H1 (cell line): Measurements from ENCODE around the gene ASAP2. TPM values are rescaled to one million over a fixed set of nuclear protein-coding genes. Genes with fewer than 3 reads are reported as not detected.

Source experiments
- CTCF ChIA-PET: fragments of 300-600 bp; sonication (Branson Sonifier 250); formaldehyde crosslinking; loops from one replicate; lab custom pipeline; 2021; ENCODE audit not compliant: partially characterized antibody; lab: Charles Lee
- POLR2A ChIA-PET: fragments of 300-600 bp; sonication (Branson Sonifier 250); formaldehyde crosslinking; loops from one replicate; lab custom pipeline; 2021; ENCODE audit warnings: inconsistent platforms; ENCODE audit not compliant: partially characterized antibody; lab: Charles Lee
- DNase-seq, 2 experiments: peaks; one replicate each; pipeline versions ENCODE4 v3.0.0 to v3.0.0-alpha.2; 2010 to 2022; ENCODE audit warnings: low spot score in 2 of 2, low read depth in 1 of 2, mixed read lengths in 1 of 2
- FAIRE-seq: peaks from 2 replicates; lab custom pipeline; 2011; peaks lifted over from hg19 to GRCh38; lab: Jason Lieb, UNC
- H2AFZ ChIP-seq: 2 replicates; pipeline ENCODE4 v1.8.1; 2012; ENCODE audit warnings: low read length, inconsistent platforms
- H2AK5ac ChIP-seq: 2 replicates; pipeline ENCODE4 v1.6.1; 2013; ENCODE audit warnings: low read depth, low read length
- H2BK120ac ChIP-seq: replicated peaks from 2 replicates; pipeline ENCODE3; 2013; ENCODE audit warnings: low read depth, low read length, inconsistent platforms
- H2BK12ac ChIP-seq: 2 replicates; pipeline ENCODE4 v1.6.1; 2013; ENCODE audit warnings: low read depth, low read length
- H2BK15ac ChIP-seq: 2 replicates; pipeline ENCODE4 v1.6.1; 2013; ENCODE audit warnings: low read length
- H2BK20ac ChIP-seq: 2 replicates; pipeline ENCODE4 v1.6.1; 2013; ENCODE audit warnings: low read length
- H2BK5ac ChIP-seq: 2 replicates; pipeline ENCODE4 v1.6.1; 2013; ENCODE audit warnings: low read depth, low read length
- H3K14ac ChIP-seq: 2 replicates; pipeline ENCODE4 v1.6.1; 2013; ENCODE audit warnings: inconsistent platforms; ENCODE audit not compliant: insufficient read length
- H3K18ac ChIP-seq: 2 replicates; pipeline ENCODE4 v1.6.1; 2013; ENCODE audit warnings: low read length; ENCODE audit errors: extremely low read depth
- H3K23ac ChIP-seq: 2 replicates; pipeline ENCODE4 v1.6.1; 2013; ENCODE audit warnings: inconsistent platforms; ENCODE audit not compliant: insufficient read length
- H3K23me2 ChIP-seq: 2 replicates; pipeline ENCODE4 v1.6.1; 2013; ENCODE audit warnings: low read depth, low read length
- H3K27ac ChIP-seq: 2 replicates; pipeline ENCODE4 v1.6.1; 2011; ENCODE audit warnings: low read depth, low read length, inconsistent platforms
- H3K27me3 ChIP-seq, 4 experiments: replicated peaks in 1 of 4; 1 replicate in 1 of 4; 2 replicates in 3 of 4; pipeline versions ENCODE4 v1.6.1 to v1.8.1; 2011 to 2013; ENCODE audit warnings: low read length in 3 of 4, mild to moderate bottlenecking in 3 of 4, inconsistent platforms in 2 of 4, mixed read lengths in 2 of 4, moderate library complexity in 1 of 4; ENCODE audit not compliant: control insufficient read depth in 3 of 4, insufficient read depth in 3 of 4; ENCODE audit errors: extremely low read depth in 1 of 4
- H3K36me3 ChIP-seq, 4 experiments: 2 replicates each; pipeline versions ENCODE4 v1.6.1 to v1.8.1; 2011 to 2013; ENCODE audit warnings: mild to moderate bottlenecking in 4 of 4, low read length in 3 of 4, moderate library complexity in 2 of 4, control low read depth in 1 of 4, inconsistent platforms in 1 of 4; ENCODE audit not compliant: insufficient read depth in 4 of 4, control insufficient read depth in 2 of 4
- H3K4ac ChIP-seq: replicated peaks from 2 replicates; pipeline ENCODE3; 2013; ENCODE audit warnings: low read length, low read depth, mixed read lengths, inconsistent platforms; ENCODE audit not compliant: insufficient read length
- H3K4me1 ChIP-seq, 4 experiments: replicated peaks in 1 of 4; 1 replicate in 1 of 4; 2 replicates in 3 of 4; pipeline versions ENCODE4 v1.6.1 to v1.8.1; 2011 to 2013; ENCODE audit warnings: low read length in 3 of 4, inconsistent platforms in 2 of 4, mixed read lengths in 1 of 4; ENCODE audit not compliant: insufficient read depth in 4 of 4, control insufficient read depth in 3 of 4
- H3K4me2 ChIP-seq, 2 experiments: 2 replicates each; pipeline versions ENCODE4 v1.6.1 to v1.8.1; 2011 to 2013; ENCODE audit warnings: low read depth in 2 of 2, low read length in 2 of 2, control low read depth in 1 of 2, inconsistent platforms in 1 of 2, mild to moderate bottlenecking in 1 of 2; ENCODE audit not compliant: insufficient read depth in 1 of 2
- H3K4me3 ChIP-seq, 4 experiments: fragments of 200-600, 300-600 bp in 1 of 4; sonication (generic), shearing (Covaris generic), sonication (Bioruptor Twin) in 1 of 4; 2 replicates each; pipeline versions ENCODE4 v1.5.1 to v1.8.1; 2011 to 2016; ENCODE audit warnings: low read length in 4 of 4, low read depth in 3 of 4, control low read depth in 2 of 4, inconsistent platforms in 2 of 4, mild to moderate bottlenecking in 2 of 4, mixed read lengths in 1 of 4, moderate library complexity in 1 of 4; ENCODE audit not compliant: insufficient read depth in 2 of 4; ENCODE audit errors: extremely low read depth in 1 of 4
- H3K56ac ChIP-seq: replicated peaks from 2 replicates; pipeline ENCODE3; 2013; ENCODE audit warnings: low read depth, mild to moderate bottlenecking, mixed read lengths, low read length, inconsistent platforms; ENCODE audit not compliant: insufficient read length
- H3K79me1 ChIP-seq: 2 replicates; pipeline ENCODE4 v1.6.1; 2013; ENCODE audit warnings: low read depth, low read length, control low read depth
- H3K79me2 ChIP-seq, 2 experiments: 2 replicates each; pipeline versions ENCODE4 v1.6.1 to v1.8.1; 2012 to 2013; ENCODE audit warnings: low read length in 2 of 2, mild to moderate bottlenecking in 2 of 2, inconsistent platforms in 1 of 2; ENCODE audit not compliant: insufficient read depth in 2 of 2, control insufficient read depth in 1 of 2
- H3K9ac ChIP-seq, 4 experiments: replicated peaks in 1 of 4; 1 replicate in 1 of 4; 2 replicates in 3 of 4; pipeline versions ENCODE4 v1.6.1 to v1.8.1; 2011 to 2013; ENCODE audit warnings: low read depth in 3 of 4, low read length in 3 of 4, control low read depth in 2 of 4, mild to moderate bottlenecking in 2 of 4, moderate library complexity in 2 of 4, inconsistent platforms in 1 of 4; ENCODE audit errors: extremely low read depth in 1 of 4
- H3K9me3 ChIP-seq, 2 experiments: 2 replicates each; pipeline versions ENCODE4 v1.6.1 to v1.8.1; 2012 to 2013; ENCODE audit warnings: mild to moderate bottlenecking in 2 of 2, moderate library complexity in 2 of 2, control low read depth in 1 of 2, inconsistent platforms in 1 of 2, low read depth in 1 of 2, low read length in 1 of 2, mixed read lengths in 1 of 2; ENCODE audit not compliant: insufficient read depth in 2 of 2
- H4K20me1 ChIP-seq, 2 experiments: replicated peaks in 1 of 2; 2 replicates each; pipeline versions ENCODE3 to v1.8.1; 2011 to 2013; ENCODE audit warnings: inconsistent platforms in 2 of 2, low read length in 2 of 2, mild to moderate bottlenecking in 1 of 2; ENCODE audit not compliant: insufficient read depth in 2 of 2, control insufficient read depth in 1 of 2
- H4K5ac ChIP-seq: 2 replicates; pipeline ENCODE4 v1.6.1; 2013; ENCODE audit warnings: low read length, low read depth, mixed read lengths, inconsistent platforms; ENCODE audit not compliant: insufficient read length
- H4K8ac ChIP-seq: 2 replicates; pipeline ENCODE4 v1.8.0; 2013; ENCODE audit warnings: mild to moderate bottlenecking, moderate library complexity, low read length, inconsistent platforms; ENCODE audit not compliant: insufficient read depth; ENCODE audit errors: extremely low read depth
- H4K91ac ChIP-seq: replicated peaks from 2 replicates; pipeline ENCODE3; 2013; ENCODE audit warnings: low read length, mixed read lengths, inconsistent platforms; ENCODE audit not compliant: insufficient read length
- KDM5A ChIP-seq: fragments of 200-600 bp; IDR thresholded peaks from 2 replicates; pipeline ENCODE4 v1.7.1; 2012; ENCODE audit warnings: mild to moderate bottlenecking, low read length, inconsistent platforms, mixed read lengths
- SIX5 ChIP-seq: IDR thresholded peaks from 2 replicates; pipeline ENCODE4 v1.6.1; 2011; ENCODE audit warnings: mild to moderate bottlenecking, low read depth, low read length
- whole genome bisulfite sequencing, 2 experiments: shearing (Covaris generic) in 1 of 2; methylation state at CpG; one replicate each; pipeline versions ENCODE4 v1.1.6 to v1.1.7; 2013 to 2015; ENCODE audit warnings: low lambda C conversion rate in 2 of 2, mixed read lengths in 2 of 2, inconsistent platforms in 1 of 2, low coverage in 1 of 2, missing lambda C conversion rate in 1 of 2; ENCODE audit not compliant: insufficient replicate concordance in 2 of 2, insufficient coverage in 1 of 2, insufficient read length in 1 of 2; ENCODE audit errors: extremely low coverage in 1 of 2, missing lambda C conversion rate in 1 of 2; 5-methylcytosine and 5-hydroxymethylcytosine counted together
- polyA plus RNA-seq, 7 experiments: library from polyadenylated mRNA; depleted of rRNA in 3 of 7; stranded (reverse) in 5 of 7; unstranded in 2 of 7; fragments of >200 nt in 5 of 7; fragments of 200-250 nt in 2 of 7; gene quantifications; 1 replicate in 5 of 7; 2 replicates in 1 of 7; 4 replicates in 1 of 7; pipeline versions ENCODE4 v1.2.1 to v1.2.3, GENCODE V29; 2011 to 2013; ENCODE audit warnings: missing spikeins in 2 of 7, mixed read lengths in 2 of 7
- total RNA-seq: library from RNA; stranded (reverse); fragmentation: NEBNext Ultra II Directional; extraction: Animal tissue kit (Norgen Biotek cat#: 25700); gene quantifications from 2 replicates; pipeline ENCODE4 v1.2.1, GENCODE V29; 2021

ASAP2 gene
- total and polyA plus RNA-seq, 2 of the 8 experiments (the other 6 are each of a cell fraction or from before 2014, with no cell fraction given) = 10.2 to 18.7 TPM

- Histone ChIP-seq H3K4me2 (no peak overlapping the region), H3K27ac (no peak overlapping the region), H4K8ac (no peak overlapping the region), H2BK12ac (no peak overlapping the region), H3K14ac (no peak overlapping the region), H2BK15ac (no peak overlapping the region), H3K4me1 (peaks cover 0 to 3% (median under 1%) of the 10 kb centered on the region in 4 experiments; a peak in 1 of 7 replicates), H3K23ac (no peak overlapping the region), H3K23me2 (no peaks in the 10 kb centered on the region), H4K20me1 (peaks cover 0 to 2% of the 10 kb centered on the region in 2 experiments), H2AFZ (no peak overlapping the region), H3K79me2 (no peaks in the 10 kb centered on the region; a peak in 1 of 4 replicates), H2BK5ac (no peak overlapping the region), H4K5ac (no peak overlapping the region), H3K56ac (no peak overlapping the region), H3K27me3 (no peaks in the 10 kb centered on the region), H3K9me3 (no peaks in the 10 kb centered on the region), H2BK120ac (no peak overlapping the region), H4K91ac (no peak overlapping the region), H3K9ac (no peak overlapping the region), H2AK5ac (no peak overlapping the region), H3K18ac (no peak overlapping the region), H3K4ac (no peak overlapping the region), H2BK20ac (no peak overlapping the region), H3K36me3 (no peaks in the 10 kb centered on the region; a peak in 1 of 8 replicates), H3K4me3 (no peak overlapping the region), H3K79me1 (no peaks in the 10 kb centered on the region)
- TF ChIP-seq KDM5A (no peak), SIX5 (no peak)
- CTCF ChIA-PET = interaction anchor here (1.3 kb wide), 1 partner anchor 16 kb away, joined by 3 read pairs; no protein-coding TSS in a partner anchor
- FAIRE-seq (no peak), DNase-seq (no peak)
- WGBS, 2 experiments = 86% methylated on average over 6 of the region's 6 CpGs; no CpG with 5 or more reads in 1 of the 2 experiments
- POLR2A ChIA-PET = no interaction called here
Observed at GRCh38 chr2:9294764-9295163, 88.2 kb downstream of the ASAP2 start.
